ENCODE measurements around the gene CACNB3. TPM values are rescaled to one million over a fixed set of nuclear protein-coding genes. Genes with fewer than 3 reads are reported as not detected.
A peak's percentile ranks its signal among the peaks of the same experiment; 100 is the strongest.

The CACNB3 gene
- total and polyA plus RNA-seq, 2 of the 13 experiments (the other 11 are each of a cell fraction or from before 2014, with no cell fraction given) = 0.29 to 0.54 TPM

DNA sequence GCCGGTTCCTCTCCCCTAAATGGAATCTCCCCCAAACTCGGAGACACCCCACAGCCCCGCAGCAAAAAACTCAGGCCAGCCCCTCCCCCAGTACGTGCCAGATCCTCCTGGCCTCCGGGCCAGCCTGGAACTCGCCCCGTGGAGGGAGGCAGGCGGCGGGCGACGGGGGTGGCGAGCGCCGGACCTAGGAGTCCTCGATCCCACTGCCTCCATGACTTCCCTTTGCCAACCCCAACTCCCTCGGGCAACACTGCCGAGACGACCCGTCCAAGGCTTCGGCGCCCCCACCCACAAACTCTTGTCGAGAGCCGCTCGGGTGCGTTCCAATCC is 29.8 kb upstream of the CACNB3 start (continued):
- TF ChIP-seq ZNF547 (CRISPR knock-in tag; IDR thresholded peaks at IDR 0.05) (no peak), ZC3H13 (CRISPR knock-in tag; IDR thresholded peaks at IDR 0.05) (peak; percentile 49; the same call in 1 of the 2 replicates), KLF11 (CRISPR knock-in tag; IDR thresholded peaks at IDR 0.05) (no peak), ZNF333 (CRISPR knock-in tag; IDR thresholded peaks at IDR 0.05; ENCODE audit: borderline replicate concordance) (no peak), IRF2 (CRISPR knock-in tag; IDR thresholded peaks at IDR 0.05) (no peak), ZNF878 (CRISPR knock-in tag; IDR thresholded peaks at IDR 0.05) (no peak), SSRP1 (CRISPR knock-in tag; IDR thresholded peaks at IDR 0.05) (no peak), ZNF891 (CRISPR knock-in tag; IDR thresholded peaks at IDR 0.05) (no peak), ZNF598 (CRISPR knock-in tag; IDR thresholded peaks at IDR 0.05; ENCODE audit: borderline replicate concordance) (no peak), RBFOX2 (IDR thresholded peaks at IDR 0.05; ENCODE audit: low read depth, low read length) (0 out of 2 replicates have a peak, but pooled peaks have one; percentile 20), AGO2 (optimal IDR thresholded peaks at IDR 0.05; ENCODE audit: low read depth, low read length) (no peak), SOX6 (IDR thresholded peaks at IDR 0.05) (no peak), SOX6 (CRISPR knock-in tag; IDR thresholded peaks at IDR 0.05) (peak; percentile 18; the same call in 1 of the 2 replicates), SP4 (CRISPR knock-in tag; IDR thresholded peaks at IDR 0.05) (no peak), ZNF577 (CRISPR knock-in tag; IDR thresholded peaks at IDR 0.05; ENCODE audit: borderline replicate concordance, low read depth) (no peak), MAFK (conservative IDR thresholded peaks at IDR 0.05 in 1 of 2, IDR thresholded peaks at IDR 0.05 in 1 of 2; ENCODE audit: low read length in 2 of 2) (no peak), ZNF234 (CRISPR knock-in tag; conservative IDR thresholded peaks at IDR 0.05) (no peak), SALL2 (CRISPR knock-in tag; IDR thresholded peaks at IDR 0.05) (no peak), ZNF232 (CRISPR knock-in tag; IDR thresholded peaks at IDR 0.05; ENCODE audit: borderline replicate concordance) (no peak), SIN3A (IDR thresholded peaks at IDR 0.05; ENCODE audit: borderline replicate concordance, low read depth, low read length) (no peak)
- TF ChIP-seq, protein P1, sequence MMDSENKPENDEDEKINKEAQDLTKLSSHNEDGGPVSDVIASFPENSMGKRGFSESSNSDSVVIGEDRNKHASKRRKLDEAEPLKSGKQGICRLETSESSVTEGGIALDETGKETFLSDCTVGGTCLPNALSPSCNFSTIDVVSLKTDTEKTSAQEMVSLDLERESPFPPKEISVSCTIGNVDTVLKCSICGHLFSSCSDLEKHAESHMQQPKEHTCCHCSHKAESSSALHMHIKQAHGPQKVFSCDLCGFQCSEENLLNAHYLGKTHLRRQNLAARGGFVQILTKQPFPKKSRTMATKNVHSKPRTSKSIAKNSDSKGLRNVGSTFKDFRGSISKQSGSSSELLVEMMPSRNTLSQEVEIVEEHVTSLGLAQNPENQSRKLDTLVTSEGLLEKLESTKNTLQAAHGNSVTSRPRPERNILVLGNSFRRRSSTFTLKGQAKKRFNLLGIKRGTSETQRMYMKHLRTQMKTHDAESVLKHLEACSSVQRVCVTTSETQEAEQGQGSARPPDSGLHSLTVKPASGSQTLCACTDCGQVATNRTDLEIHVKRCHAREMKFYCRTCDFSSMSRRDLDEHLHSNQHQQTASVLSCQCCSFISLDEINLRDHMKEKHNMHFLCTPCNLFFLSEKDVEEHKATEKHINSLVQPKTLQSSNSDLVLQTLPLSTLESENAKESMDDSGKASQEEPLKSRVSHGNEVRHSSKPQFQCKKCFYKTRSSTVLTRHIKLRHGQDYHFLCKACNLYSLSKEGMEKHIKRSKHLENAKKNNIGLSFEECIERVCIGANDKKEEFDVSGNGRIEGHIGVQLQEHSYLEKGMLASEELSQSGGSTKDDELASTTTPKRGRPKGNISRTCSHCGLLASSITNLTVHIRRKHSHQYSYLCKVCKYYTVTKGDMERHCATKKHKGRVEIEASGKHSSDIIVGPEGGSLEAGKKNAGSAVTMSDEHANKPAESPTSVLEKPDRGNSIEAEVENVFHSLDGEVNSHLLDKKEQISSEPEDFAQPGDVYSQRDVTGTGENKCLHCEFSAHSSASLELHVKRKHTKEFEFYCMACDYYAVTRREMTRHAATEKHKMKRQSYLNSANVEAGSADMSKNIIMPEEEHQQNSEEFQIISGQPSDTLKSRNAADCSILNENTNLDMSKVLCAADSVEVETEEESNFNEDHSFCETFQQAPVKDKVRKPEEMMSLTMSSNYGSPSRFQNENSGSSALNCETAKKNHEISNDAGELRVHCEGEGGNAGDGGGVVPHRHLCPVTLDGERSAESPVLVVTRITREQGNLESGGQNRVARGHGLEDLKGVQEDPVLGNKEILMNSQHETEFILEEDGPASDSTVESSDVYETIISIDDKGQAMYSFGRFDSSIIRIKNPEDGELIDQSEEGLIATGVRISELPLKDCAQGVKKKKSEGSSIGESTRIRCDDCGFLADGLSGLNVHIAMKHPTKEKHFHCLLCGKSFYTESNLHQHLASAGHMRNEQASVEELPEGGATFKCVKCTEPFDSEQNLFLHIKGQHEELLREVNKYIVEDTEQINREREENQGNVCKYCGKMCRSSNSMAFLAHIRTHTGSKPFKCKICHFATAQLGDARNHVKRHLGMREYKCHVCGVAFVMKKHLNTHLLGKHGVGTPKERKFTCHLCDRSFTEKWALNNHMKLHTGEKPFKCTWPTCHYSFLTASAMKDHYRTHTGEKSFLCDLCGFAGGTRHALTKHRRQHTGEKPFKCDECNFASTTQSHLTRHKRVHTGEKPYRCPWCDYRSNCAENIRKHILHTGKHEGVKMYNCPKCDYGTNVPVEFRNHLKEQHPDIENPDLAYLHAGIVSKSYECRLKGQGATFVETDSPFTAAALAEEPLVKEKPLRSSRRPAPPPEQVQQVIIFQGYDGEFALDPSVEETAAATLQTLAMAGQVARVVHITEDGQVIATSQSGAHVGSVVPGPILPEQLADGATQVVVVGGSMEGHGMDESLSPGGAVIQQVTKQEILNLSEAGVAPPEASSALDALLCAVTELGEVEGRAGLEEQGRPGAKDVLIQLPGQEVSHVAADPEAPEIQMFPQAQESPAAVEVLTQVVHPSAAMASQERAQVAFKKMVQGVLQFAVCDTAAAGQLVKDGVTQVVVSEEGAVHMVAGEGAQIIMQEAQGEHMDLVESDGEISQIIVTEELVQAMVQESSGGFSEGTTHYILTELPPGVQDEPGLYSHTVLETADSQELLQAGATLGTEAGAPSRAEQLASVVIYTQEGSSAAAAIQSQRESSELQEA (CRISPR knock-in tag; IDR thresholded peaks at IDR 0.05; ENCODE audit: not compliant biosample characterization) = no peak
- TF ChIP-seq, protein P2, sequence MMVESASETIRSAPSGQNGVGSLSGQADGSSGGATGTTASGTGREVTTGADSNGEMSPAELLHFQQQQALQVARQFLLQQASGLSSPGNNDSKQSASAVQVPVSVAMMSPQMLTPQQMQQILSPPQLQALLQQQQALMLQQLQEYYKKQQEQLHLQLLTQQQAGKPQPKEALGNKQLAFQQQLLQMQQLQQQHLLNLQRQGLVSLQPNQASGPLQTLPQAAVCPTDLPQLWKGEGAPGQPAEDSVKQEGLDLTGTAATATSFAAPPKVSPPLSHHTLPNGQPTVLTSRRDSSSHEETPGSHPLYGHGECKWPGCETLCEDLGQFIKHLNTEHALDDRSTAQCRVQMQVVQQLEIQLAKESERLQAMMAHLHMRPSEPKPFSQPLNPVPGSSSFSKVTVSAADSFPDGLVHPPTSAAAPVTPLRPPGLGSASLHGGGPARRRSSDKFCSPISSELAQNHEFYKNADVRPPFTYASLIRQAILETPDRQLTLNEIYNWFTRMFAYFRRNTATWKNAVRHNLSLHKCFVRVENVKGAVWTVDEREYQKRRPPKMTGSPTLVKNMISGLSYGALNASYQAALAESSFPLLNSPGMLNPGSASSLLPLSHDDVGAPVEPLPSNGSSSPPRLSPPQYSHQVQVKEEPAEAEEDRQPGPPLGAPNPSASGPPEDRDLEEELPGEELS (CRISPR knock-in tag; IDR thresholded peaks at IDR 0.05) = no peak
- TF ChIP-seq, protein P3, sequence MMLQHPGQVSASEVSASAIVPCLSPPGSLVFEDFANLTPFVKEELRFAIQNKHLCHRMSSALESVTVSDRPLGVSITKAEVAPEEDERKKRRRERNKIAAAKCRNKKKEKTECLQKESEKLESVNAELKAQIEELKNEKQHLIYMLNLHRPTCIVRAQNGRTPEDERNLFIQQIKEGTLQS (CRISPR knock-in tag; IDR thresholded peaks at IDR 0.05) = no peak
